Stimulated activated CD4-positive, alpha-beta T cell treated with anti-CD3 and anti-CD28 coated beads, Interleukin-12 subunit alpha, Interleukin-12 subunit beta, amount 100 ng/mL, for 48 hours (primary cell): Measurements from ENCODE around the gene ROR1.

ENCODE experiments used
- DNase-seq, 3 donors: peaks; one replicate each; pipeline ENCODE4 v3.0.0-alpha.2; 2020; ENCODE audit warnings: low read depth in 2 of 3, low spot score in 1 of 3

ROR1 gene

GRCh38 chr1:63880958-63881576, 107.2 kb downstream of the ROR1 start:
- no peak for DNase-seq

GRCh38 chr1:63882048-63882704, 108.4 kb downstream of the ROR1 start:
- no peak for DNase-seq

GRCh38 chr1:63883494-63884235, 109.8 kb downstream of the ROR1 start:
- no peak for DNase-seq

- DNase-seq: no peak
Observed at GRCh38 chr1:63884486-63884885, 110.7 kb downstream of the ROR1 start.

GRCh38 chr1:63885899-63886298, 112.1 kb downstream of the ROR1 start:
- DNase-seq: no peak

GRCh38 chr1:63886340-63886739, 112.5 kb downstream of the ROR1 start:
- no peak for DNase-seq

GRCh38 chr1:63887809-63888208, 114.0 kb downstream of the ROR1 start:
- no peak for DNase-seq

GRCh38 chr1:63888984-63889383, 115.2 kb downstream of the ROR1 start:
- DNase-seq: no peak

- DNase-seq: no peak
Observed at GRCh38 chr1:63890468-63890867, 116.7 kb downstream of the ROR1 start.

- DNase-seq: no peak
Observed at GRCh38 chr1:63891060-63891690, 117.4 kb downstream of the ROR1 start.

GRCh38 chr1:63892632-63893395, 119.0 kb downstream of the ROR1 start:
- no peak for DNase-seq

GRCh38 chr1:63893976-63894375, 120.2 kb downstream of the ROR1 start:
- DNase-seq: no peak

GRCh38 chr1:63894627-63895265, 120.9 kb downstream of the ROR1 start:
- DNase-seq: no peak

GRCh38 chr1:63896755-63897154, 122.9 kb downstream of the ROR1 start:
- DNase-seq: no peak

- no peak for DNase-seq
Observed at GRCh38 chr1:63898428-63899196, 124.8 kb downstream of the ROR1 start.

GRCh38 chr1:63901094-63901493, 127.3 kb downstream of the ROR1 start:
- no peak for DNase-seq

- no peak for DNase-seq
Observed at GRCh38 chr1:63902844-63903589, 129.2 kb downstream of the ROR1 start.

- DNase-seq: no peak
Observed at GRCh38 chr1:63903947-63904610, 130.3 kb downstream of the ROR1 start.

- DNase-seq: no peak
Observed at GRCh38 chr1:63904826-63905225, 131.0 kb downstream of the ROR1 start.
